Liver (tissue), 9 donors: Measurements from ENCODE around the gene DPYSL4. TPM values are rescaled to one million over a fixed set of nuclear protein-coding genes. Genes with fewer than 3 reads are reported as not detected.

ENCODE experiments used
- DNase-seq: peaks from one replicate; pipeline ENCODE4 v3.0.0-alpha.2; 2017; ENCODE audit warnings: low spot score
- H3K27ac ChIP-seq, 2 donors: one replicate each; pipeline ENCODE4 v1.7.0; 2013; ENCODE audit warnings: inconsistent platforms in 2 of 2, low read length in 2 of 2, control low read depth in 1 of 2, low read depth in 1 of 2, mild to moderate bottlenecking in 1 of 2
- H3K27me3 ChIP-seq, 4 donors: one replicate each; pipeline versions ENCODE4 v1.6.1 to v1.7.0; 2013; ENCODE audit warnings: low read length in 3 of 4, inconsistent platforms in 1 of 4, mild to moderate bottlenecking in 1 of 4, moderate library complexity in 1 of 4; ENCODE audit not compliant: control insufficient read depth in 4 of 4, insufficient read depth in 4 of 4
- H3K36me3 ChIP-seq, 4 donors: one replicate each; pipeline versions ENCODE4 v1.6.1 to v1.7.0; 2013; ENCODE audit warnings: low read length in 3 of 4, mild to moderate bottlenecking in 3 of 4, low read depth in 1 of 4, moderate library complexity in 1 of 4; ENCODE audit not compliant: control insufficient read depth in 4 of 4, insufficient read depth in 3 of 4
- H3K4me1 ChIP-seq, 4 donors: one replicate each; pipeline versions ENCODE4 v1.6.1 to v1.7.0; 2013; ENCODE audit warnings: low read length in 3 of 4, mild to moderate bottlenecking in 3 of 4, moderate library complexity in 1 of 4; ENCODE audit not compliant: control insufficient read depth in 4 of 4, insufficient read depth in 4 of 4
- H3K4me3 ChIP-seq, 3 donors: one replicate each; pipeline versions ENCODE4 v1.6.1 to v1.7.0; 2013; ENCODE audit warnings: low read length in 3 of 3, control low read depth in 1 of 3, low read depth in 1 of 3, mild to moderate bottlenecking in 1 of 3
- H3K9ac ChIP-seq, 2 donors: one replicate each; pipeline ENCODE4 v1.7.0; 2013; ENCODE audit warnings: low read length in 2 of 2, mild to moderate bottlenecking in 2 of 2, moderate library complexity in 2 of 2, control low read depth in 1 of 2, low read depth in 1 of 2
- H3K9me3 ChIP-seq, 4 donors: one replicate each; pipeline versions ENCODE4 v1.6.1 to v1.7.0; 2013; ENCODE audit warnings: low read length in 3 of 4; ENCODE audit not compliant: control insufficient read depth in 4 of 4
- EGR1 ChIP-seq, 2 donors: IDR thresholded peaks; 2 replicates each; pipeline ENCODE4 v1.6.1; 2016 to 2018; ENCODE audit warnings: antibody characterized with exemption in 2 of 2, low read depth in 2 of 2
- FOXA1 ChIP-seq: IDR thresholded peaks from 2 replicates; pipeline ENCODE4 v1.6.1; 2016; ENCODE audit warnings: antibody characterized with exemption
- FOXA2 ChIP-seq: IDR thresholded peaks from 2 replicates; pipeline ENCODE4 v1.6.1; 2016; ENCODE audit warnings: antibody characterized with exemption
- GABPA ChIP-seq, 2 donors: IDR thresholded peaks in 1 of 2; conservative IDR thresholded peaks in 1 of 2; 2 replicates each; pipeline ENCODE4 v1.6.1; 2016; ENCODE audit warnings: antibody characterized with exemption in 2 of 2, mild to moderate bottlenecking in 1 of 2, moderate library complexity in 1 of 2
- HNF4A ChIP-seq, 2 donors: conservative IDR thresholded peaks; 2 replicates each; pipeline ENCODE4 v1.6.1; 2016; ENCODE audit warnings: antibody characterized with exemption in 2 of 2, mild to moderate bottlenecking in 2 of 2
- HNF4G ChIP-seq: IDR thresholded peaks from 2 replicates; pipeline ENCODE4 v1.6.1; 2016; ENCODE audit warnings: antibody characterized with exemption
- JUND ChIP-seq, 2 donors: IDR thresholded peaks; 2 replicates each; pipeline ENCODE4 v1.6.1; 2016; ENCODE audit warnings: antibody characterized with exemption in 2 of 2
- NR2F2 ChIP-seq: IDR thresholded peaks from 2 replicates; pipeline ENCODE4 v1.6.1; 2016; ENCODE audit warnings: antibody characterized with exemption
- RAD21 ChIP-seq, 2 donors: IDR thresholded peaks; 2 replicates each; pipeline ENCODE4 v1.6.1; 2016; ENCODE audit warnings: antibody characterized with exemption in 2 of 2, mild to moderate bottlenecking in 2 of 2
- RXRA ChIP-seq, 2 donors: IDR thresholded peaks; 2 replicates each; pipeline ENCODE4 v1.6.1; 2017 to 2018; ENCODE audit warnings: antibody characterized with exemption in 2 of 2, mild to moderate bottlenecking in 1 of 2
- SP1 ChIP-seq: IDR thresholded peaks from 2 replicates; pipeline ENCODE4 v1.6.1; 2018; ENCODE audit warnings: antibody characterized with exemption, mild to moderate bottlenecking
- TAF1 ChIP-seq: conservative IDR thresholded peaks from 2 replicates; pipeline ENCODE4 v1.6.1; 2016; ENCODE audit warnings: antibody characterized with exemption, mild to moderate bottlenecking
- YY1 ChIP-seq: IDR thresholded peaks from 2 replicates; pipeline ENCODE4 v1.6.1; 2016; ENCODE audit warnings: antibody characterized with exemption, mild to moderate bottlenecking
- WGBS: extraction: QIAGEN DNeasy Blood & Tissue Kit; methylation state at CpG from one replicate; pipeline ENCODE4 v1.1.7; 2013; 5-methylcytosine and 5-hydroxymethylcytosine counted together
- polyA plus RNA-seq, 2 donors: library from polyadenylated mRNA; stranded (reverse) in 1 of 2; unstranded in 1 of 2; fragments of 200-250 nt in 1 of 2; fragments of >200 nt in 1 of 2; fragmentation: Nextera tagmentation in 1 of 2; extraction: Ambion mirVana in 1 of 2; gene quantifications; one replicate each; pipeline versions ENCODE4 v1.2.1 to v1.2.3, GENCODE V29; 2013 to 2015
- total RNA-seq, 2 donors: library from RNA; depleted of rRNA; stranded (reverse); fragments of >200 nt; gene quantifications; one replicate each; pipeline ENCODE4 v1.2.3, GENCODE V29; 2014
- TF ChIP-seq, protein P1 (sequence below): IDR thresholded peaks from 2 replicates; pipeline ENCODE4 v1.6.1; 2016; ENCODE audit warnings: antibody characterized with exemption
- TF ChIP-seq, protein P2 (sequence below): IDR thresholded peaks from 2 replicates; pipeline ENCODE4 v1.6.1; 2016; ENCODE audit warnings: antibody characterized with exemption
- TF ChIP-seq, protein P3 (sequence below): fragments of 150-350 bp; IDR thresholded peaks from 2 replicates; pipeline ENCODE4 v1.5.1; 2017; ENCODE audit warnings: improper control_type of control experiment, low read depth, low read length; ENCODE audit not compliant: missing input control
- TF ChIP-seq, protein P4 (sequence below): IDR thresholded peaks from 2 replicates; pipeline ENCODE4 v1.6.1; 2016; ENCODE audit warnings: antibody characterized with exemption, mild to moderate bottlenecking
- donor health status: healthy.
- donor health status: healthy.
- donor health status: healthy.
- donor health status: healthy.
- donor health status: healthy.

Gene DPYSL4
- total and polyA plus RNA-seq, 4 donors = 0.19 to 2.2 (median 0.26) TPM

DNA sequence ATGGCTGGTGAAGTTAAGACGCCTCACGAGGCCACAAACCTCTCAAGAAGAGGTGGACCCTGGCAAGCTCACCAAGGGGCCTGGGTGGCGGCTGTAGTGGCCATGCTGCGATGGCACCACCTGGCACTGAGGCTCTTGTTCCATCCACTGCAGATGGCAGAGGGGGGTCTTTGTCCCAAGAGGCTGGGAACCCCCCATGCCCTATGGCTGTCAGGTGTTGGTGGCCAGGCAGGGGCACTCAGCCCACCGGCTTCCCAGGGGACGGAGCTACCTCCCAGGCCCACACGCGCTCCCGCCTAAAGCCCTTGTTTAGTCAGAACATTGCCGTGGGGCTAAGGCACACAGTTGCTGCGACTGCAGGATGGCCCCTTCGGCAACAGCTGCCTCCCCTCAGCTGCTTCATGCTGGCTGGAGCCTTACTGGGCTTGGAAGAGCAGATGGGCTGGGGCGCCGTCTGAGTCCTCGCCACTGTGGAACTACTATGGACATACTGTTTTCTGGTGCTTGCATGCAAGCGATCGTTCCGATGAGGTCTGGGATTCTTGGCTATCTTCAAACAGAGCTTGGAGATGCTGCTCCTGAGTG is 46.8 kb downstream of the DPYSL4 start:
- H3K4me3 ChIP-seq = no peak overlapping the region
- no peaks in the 10 kb centered on the region for H3K9me3 ChIP-seq
- H3K4me1 ChIP-seq = no peaks in the 10 kb centered on the region
- DNase-seq = no peak
- no peaks in the 10 kb centered on the region for H3K36me3 ChIP-seq
- H3K9ac ChIP-seq = no peak overlapping the region
- no peaks in the 10 kb centered on the region for H3K27me3 ChIP-seq
- H3K27ac ChIP-seq = no peak overlapping the region
- 84% methylated on average over 18 of the region's 18 CpGs for WGBS
- TF ChIP-seq, protein P1, sequence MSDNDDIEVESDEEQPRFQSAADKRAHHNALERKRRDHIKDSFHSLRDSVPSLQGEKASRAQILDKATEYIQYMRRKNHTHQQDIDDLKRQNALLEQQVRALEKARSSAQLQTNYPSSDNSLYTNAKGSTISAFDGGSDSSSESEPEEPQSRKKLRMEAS = no peak
- TF ChIP-seq GABPA (IDR thresholded peaks at IDR 0.05 in 1 of 2, conservative IDR thresholded peaks at IDR 0.05 in 1 of 2) (no peak), FOXA2 (no peak), FOXA1 (no peak), JUND (IDR thresholded peaks at IDR 0.05) (no peak), SP1 (no peak), HNF4A (conservative IDR thresholded peaks at IDR 0.05) (no peak), TAF1 (no peak), NR2F2 (no peak), HNF4G (no peak), RXRA (IDR thresholded peaks at IDR 0.05) (no peak)
- TF ChIP-seq, protein P2, sequence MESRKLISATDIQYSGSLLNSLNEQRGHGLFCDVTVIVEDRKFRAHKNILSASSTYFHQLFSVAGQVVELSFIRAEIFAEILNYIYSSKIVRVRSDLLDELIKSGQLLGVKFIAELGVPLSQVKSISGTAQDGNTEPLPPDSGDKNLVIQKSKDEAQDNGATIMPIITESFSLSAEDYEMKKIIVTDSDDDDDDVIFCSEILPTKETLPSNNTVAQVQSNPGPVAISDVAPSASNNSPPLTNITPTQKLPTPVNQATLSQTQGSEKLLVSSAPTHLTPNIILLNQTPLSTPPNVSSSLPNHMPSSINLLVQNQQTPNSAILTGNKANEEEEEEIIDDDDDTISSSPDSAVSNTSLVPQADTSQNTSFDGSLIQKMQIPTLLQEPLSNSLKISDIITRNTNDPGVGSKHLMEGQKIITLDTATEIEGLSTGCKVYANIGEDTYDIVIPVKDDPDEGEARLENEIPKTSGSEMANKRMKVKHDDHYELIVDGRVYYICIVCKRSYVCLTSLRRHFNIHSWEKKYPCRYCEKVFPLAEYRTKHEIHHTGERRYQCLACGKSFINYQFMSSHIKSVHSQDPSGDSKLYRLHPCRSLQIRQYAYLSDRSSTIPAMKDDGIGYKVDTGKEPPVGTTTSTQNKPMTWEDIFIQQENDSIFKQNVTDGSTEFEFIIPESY = no peak

DNA sequence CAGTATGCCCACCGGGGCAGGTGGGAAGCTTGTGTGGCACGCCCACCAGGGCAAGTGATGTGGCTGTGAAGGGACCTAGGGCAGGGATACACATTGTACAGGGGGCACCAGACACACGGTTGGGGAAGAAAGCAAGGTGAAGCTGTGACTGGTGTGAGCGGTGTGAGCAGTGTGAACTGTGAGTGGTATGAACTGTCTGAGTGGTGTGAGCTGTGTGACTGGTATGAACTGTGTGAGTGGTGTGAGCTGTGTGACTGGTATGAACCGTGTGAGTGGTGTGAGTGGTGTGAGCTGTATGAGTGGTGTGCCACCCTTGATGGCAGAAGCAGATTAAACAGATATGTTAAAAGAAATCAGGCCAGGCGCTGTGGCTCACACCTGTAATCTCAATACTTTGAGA is 48.1 kb downstream of the DPYSL4 start:
- DNase-seq = no peak
- 93% methylated on average over 6 of the region's 6 CpGs for WGBS
- no peak overlapping the region for H3K9ac ChIP-seq
- TF ChIP-seq HNF4A (conservative IDR thresholded peaks at IDR 0.05) (no peak), EGR1 (IDR thresholded peaks at IDR 0.05; ENCODE audit: low read depth in 2 of 2) (no peak), GABPA (IDR thresholded peaks at IDR 0.05 in 1 of 2, conservative IDR thresholded peaks at IDR 0.05 in 1 of 2) (no peak), RXRA (IDR thresholded peaks at IDR 0.05) (no peak), FOXA1 (no peak), YY1 (no peak), TAF1 (no peak), JUND (IDR thresholded peaks at IDR 0.05) (no peak), HNF4G (no peak), RAD21 (IDR thresholded peaks at IDR 0.05) (no peak), SP1 (no peak), FOXA2 (no peak)
- TF ChIP-seq, protein P3, sequence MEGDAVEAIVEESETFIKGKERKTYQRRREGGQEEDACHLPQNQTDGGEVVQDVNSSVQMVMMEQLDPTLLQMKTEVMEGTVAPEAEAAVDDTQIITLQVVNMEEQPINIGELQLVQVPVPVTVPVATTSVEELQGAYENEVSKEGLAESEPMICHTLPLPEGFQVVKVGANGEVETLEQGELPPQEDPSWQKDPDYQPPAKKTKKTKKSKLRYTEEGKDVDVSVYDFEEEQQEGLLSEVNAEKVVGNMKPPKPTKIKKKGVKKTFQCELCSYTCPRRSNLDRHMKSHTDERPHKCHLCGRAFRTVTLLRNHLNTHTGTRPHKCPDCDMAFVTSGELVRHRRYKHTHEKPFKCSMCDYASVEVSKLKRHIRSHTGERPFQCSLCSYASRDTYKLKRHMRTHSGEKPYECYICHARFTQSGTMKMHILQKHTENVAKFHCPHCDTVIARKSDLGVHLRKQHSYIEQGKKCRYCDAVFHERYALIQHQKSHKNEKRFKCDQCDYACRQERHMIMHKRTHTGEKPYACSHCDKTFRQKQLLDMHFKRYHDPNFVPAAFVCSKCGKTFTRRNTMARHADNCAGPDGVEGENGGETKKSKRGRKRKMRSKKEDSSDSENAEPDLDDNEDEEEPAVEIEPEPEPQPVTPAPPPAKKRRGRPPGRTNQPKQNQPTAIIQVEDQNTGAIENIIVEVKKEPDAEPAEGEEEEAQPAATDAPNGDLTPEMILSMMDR = no peak
- TF ChIP-seq, protein P2 = no peak
- TF ChIP-seq, protein P1 = no peak
- TF ChIP-seq, protein P4, sequence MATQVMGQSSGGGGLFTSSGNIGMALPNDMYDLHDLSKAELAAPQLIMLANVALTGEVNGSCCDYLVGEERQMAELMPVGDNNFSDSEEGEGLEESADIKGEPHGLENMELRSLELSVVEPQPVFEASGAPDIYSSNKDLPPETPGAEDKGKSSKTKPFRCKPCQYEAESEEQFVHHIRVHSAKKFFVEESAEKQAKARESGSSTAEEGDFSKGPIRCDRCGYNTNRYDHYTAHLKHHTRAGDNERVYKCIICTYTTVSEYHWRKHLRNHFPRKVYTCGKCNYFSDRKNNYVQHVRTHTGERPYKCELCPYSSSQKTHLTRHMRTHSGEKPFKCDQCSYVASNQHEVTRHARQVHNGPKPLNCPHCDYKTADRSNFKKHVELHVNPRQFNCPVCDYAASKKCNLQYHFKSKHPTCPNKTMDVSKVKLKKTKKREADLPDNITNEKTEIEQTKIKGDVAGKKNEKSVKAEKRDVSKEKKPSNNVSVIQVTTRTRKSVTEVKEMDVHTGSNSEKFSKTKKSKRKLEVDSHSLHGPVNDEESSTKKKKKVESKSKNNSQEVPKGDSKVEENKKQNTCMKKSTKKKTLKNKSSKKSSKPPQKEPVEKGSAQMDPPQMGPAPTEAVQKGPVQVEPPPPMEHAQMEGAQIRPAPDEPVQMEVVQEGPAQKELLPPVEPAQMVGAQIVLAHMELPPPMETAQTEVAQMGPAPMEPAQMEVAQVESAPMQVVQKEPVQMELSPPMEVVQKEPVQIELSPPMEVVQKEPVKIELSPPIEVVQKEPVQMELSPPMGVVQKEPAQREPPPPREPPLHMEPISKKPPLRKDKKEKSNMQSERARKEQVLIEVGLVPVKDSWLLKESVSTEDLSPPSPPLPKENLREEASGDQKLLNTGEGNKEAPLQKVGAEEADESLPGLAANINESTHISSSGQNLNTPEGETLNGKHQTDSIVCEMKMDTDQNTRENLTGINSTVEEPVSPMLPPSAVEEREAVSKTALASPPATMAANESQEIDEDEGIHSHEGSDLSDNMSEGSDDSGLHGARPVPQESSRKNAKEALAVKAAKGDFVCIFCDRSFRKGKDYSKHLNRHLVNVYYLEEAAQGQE = no peak
- no peaks in the 10 kb centered on the region for H3K36me3 ChIP-seq
- H3K27me3 ChIP-seq = no peaks in the 10 kb centered on the region
- H3K9me3 ChIP-seq = no peaks in the 10 kb centered on the region
- no peak overlapping the region for H3K27ac ChIP-seq
- H3K4me1 ChIP-seq = no peaks in the 10 kb centered on the region
- H3K4me3 ChIP-seq = no peak overlapping the region
